Fibroblast of lung (primary cell): ENCODE results near the gene KCNQ4. TPM values are rescaled to one million over a fixed set of nuclear protein-coding genes. Genes with fewer than 3 reads are reported as not detected.

Experiments
- DNase-seq, 2 donors: peaks; one replicate each; pipeline versions ENCODE4 v3.0.0 to v3.0.0-alpha.2; 2010; ENCODE audit warnings: low read depth in 2 of 2
- H2AFZ ChIP-seq: 2 replicates; pipeline ENCODE4 v1.5.1; 2012; ENCODE audit warnings: low read length, control low read depth, inconsistent platforms
- H3K27ac ChIP-seq: 2 replicates; pipeline ENCODE4 v1.5.1; 2011; ENCODE audit warnings: low read length, control low read depth; ENCODE audit not compliant: insufficient read depth
- H3K27me3 ChIP-seq: 2 replicates; pipeline ENCODE4 v1.5.1; 2011; ENCODE audit warnings: mild to moderate bottlenecking, low read length; ENCODE audit not compliant: control insufficient read depth, insufficient read depth
- H3K36me3 ChIP-seq: 2 replicates; pipeline ENCODE4 v1.5.1; 2011; ENCODE audit warnings: low read length; ENCODE audit not compliant: control insufficient read depth, insufficient read depth
- H3K4me1 ChIP-seq: 2 replicates; pipeline ENCODE4 v1.5.1; 2011; ENCODE audit warnings: low read length; ENCODE audit not compliant: control insufficient read depth, insufficient read depth; ENCODE audit errors: extremely low read depth
- H3K4me2 ChIP-seq: 2 replicates; pipeline ENCODE4 v1.5.1; 2011; ENCODE audit warnings: low read length, control low read depth; ENCODE audit not compliant: insufficient read depth; ENCODE audit errors: extremely low read depth
- H3K4me3 ChIP-seq, 4 experiments: fragments of 200-600 bp in 1 of 4; sonication (generic) in 1 of 4; replicated peaks in 1 of 4; 2 replicates each; pipeline ENCODE4 v1.5.1; 2011 to 2016; ENCODE audit warnings: low read length in 4 of 4, low read depth in 3 of 4, mild to moderate bottlenecking in 3 of 4, control low read depth in 2 of 4, inconsistent platforms in 1 of 4, mixed read lengths in 1 of 4; ENCODE audit not compliant: insufficient read depth in 1 of 4; ENCODE audit errors: control extremely low read depth in 1 of 4
- H3K79me2 ChIP-seq: 2 replicates; pipeline ENCODE4 v1.5.1; 2012; ENCODE audit warnings: mild to moderate bottlenecking, low read length, inconsistent platforms; ENCODE audit not compliant: control insufficient read depth, insufficient read depth
- H3K9ac ChIP-seq: 2 replicates; pipeline ENCODE4 v1.5.1; 2011; ENCODE audit warnings: mild to moderate bottlenecking, low read length, control low read depth; ENCODE audit not compliant: insufficient read depth
- H3K9me3 ChIP-seq: 2 replicates; pipeline ENCODE4 v1.5.1; 2012; ENCODE audit warnings: low read depth, low read length; ENCODE audit not compliant: control insufficient read depth, insufficient read depth
- H4K20me1 ChIP-seq: 2 replicates; pipeline ENCODE4 v1.5.1; 2011; ENCODE audit warnings: low read length; ENCODE audit not compliant: control insufficient read depth, insufficient read depth; ENCODE audit errors: extremely low read depth
- EZH2 ChIP-seq: IDR thresholded peaks from 2 replicates; pipeline ENCODE4 v1.5.1; 2012; ENCODE audit warnings: low read length, control low read depth, mild to moderate bottlenecking; ENCODE audit errors: missing control alignments
- polyA plus RNA-seq, 2 donors: library from polyadenylated mRNA; depleted of rRNA in 1 of 2; stranded (reverse) in 1 of 2; unstranded in 1 of 2; fragments of >200 nt; gene quantifications; 2 replicates each; pipeline ENCODE4 v1.2.1, GENCODE V29; 2011 to 2012; ENCODE audit warnings: missing spikeins in 1 of 2
- total RNA-seq: library from RNA; depleted of rRNA; stranded (reverse); fragments of >200 nt; gene quantifications from 2 replicates; pipeline ENCODE4 v1.2.1, GENCODE V29; 2014
- TF ChIP-seq, protein P1 (sequence below), 2 donors: IDR thresholded peaks in 1 of 2; conservative IDR thresholded peaks in 1 of 2; 1 replicate in 1 of 2; 2 replicates in 1 of 2; pipeline ENCODE4 v1.5.1; 2011 to 2012; ENCODE audit warnings: low read length in 2 of 2, control low read depth in 1 of 2, inconsistent platforms in 1 of 2, low read depth in 1 of 2, mild to moderate bottlenecking in 1 of 2

KCNQ4 gene
- total and polyA plus RNA-seq, 2 donors (not counting 1 experiment from before 2014, with no cell fraction given), result under 0.01 to 0.03 TPM

GRCh38 chr1:40856116-40856515 is 72.5 kb downstream of the KCNQ4 start:
- Histone ChIP-seq H3K27me3 (peaks cover 2% of the 10 kb centered on the region), H2AFZ (no peak overlapping the region), H3K9ac (no peak overlapping the region), H4K20me1 (no peaks in the 10 kb centered on the region), H3K4me3 (no peak overlapping the region), H3K4me2 (no peak overlapping the region), H3K9me3 (no peaks in the 10 kb centered on the region), H3K79me2 (no peaks in the 10 kb centered on the region), H3K36me3 (no peaks in the 10 kb centered on the region), H3K27ac (no peak overlapping the region), H3K4me1 (no peaks in the 10 kb centered on the region)
- no peak for DNase-seq
- no peak for TF ChIP-seq EZH2
- TF ChIP-seq, protein P1, sequence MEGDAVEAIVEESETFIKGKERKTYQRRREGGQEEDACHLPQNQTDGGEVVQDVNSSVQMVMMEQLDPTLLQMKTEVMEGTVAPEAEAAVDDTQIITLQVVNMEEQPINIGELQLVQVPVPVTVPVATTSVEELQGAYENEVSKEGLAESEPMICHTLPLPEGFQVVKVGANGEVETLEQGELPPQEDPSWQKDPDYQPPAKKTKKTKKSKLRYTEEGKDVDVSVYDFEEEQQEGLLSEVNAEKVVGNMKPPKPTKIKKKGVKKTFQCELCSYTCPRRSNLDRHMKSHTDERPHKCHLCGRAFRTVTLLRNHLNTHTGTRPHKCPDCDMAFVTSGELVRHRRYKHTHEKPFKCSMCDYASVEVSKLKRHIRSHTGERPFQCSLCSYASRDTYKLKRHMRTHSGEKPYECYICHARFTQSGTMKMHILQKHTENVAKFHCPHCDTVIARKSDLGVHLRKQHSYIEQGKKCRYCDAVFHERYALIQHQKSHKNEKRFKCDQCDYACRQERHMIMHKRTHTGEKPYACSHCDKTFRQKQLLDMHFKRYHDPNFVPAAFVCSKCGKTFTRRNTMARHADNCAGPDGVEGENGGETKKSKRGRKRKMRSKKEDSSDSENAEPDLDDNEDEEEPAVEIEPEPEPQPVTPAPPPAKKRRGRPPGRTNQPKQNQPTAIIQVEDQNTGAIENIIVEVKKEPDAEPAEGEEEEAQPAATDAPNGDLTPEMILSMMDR (conservative IDR thresholded peaks at IDR 0.05 in 1 of 2, IDR thresholded peaks at IDR 0.05 in 1 of 2; ENCODE audit: low read depth in 1 of 2, low read length in 2 of 2), result no peak

DNA sequence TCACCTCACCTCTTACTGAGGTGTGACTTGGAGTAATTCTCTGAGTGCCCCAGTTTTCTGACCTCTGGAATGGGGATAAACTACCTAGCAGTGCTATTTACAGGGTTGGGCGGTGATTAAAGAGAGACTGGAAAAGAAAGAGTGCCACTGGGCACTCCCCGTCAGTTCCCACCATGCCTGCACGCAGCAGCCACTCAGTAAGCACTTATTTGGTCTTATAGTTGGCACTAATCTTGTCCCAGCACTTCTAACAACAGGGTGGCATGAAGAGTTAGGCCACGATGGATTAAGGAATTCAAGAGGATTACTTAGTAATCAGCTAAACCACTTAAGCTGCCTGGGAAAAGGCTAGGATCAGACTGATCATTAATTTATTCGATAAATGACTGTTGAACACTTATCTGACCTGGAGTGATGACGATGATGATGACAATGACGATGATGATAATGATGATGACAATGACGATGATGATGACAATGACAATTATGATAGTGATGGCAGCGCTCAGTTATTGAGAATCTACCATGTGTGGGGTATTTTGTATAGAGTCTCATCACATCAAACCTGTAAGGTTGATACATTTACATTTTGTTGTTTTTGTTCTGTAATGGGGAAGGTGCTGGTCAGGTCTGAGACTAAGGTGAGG is 73.2 kb downstream of the KCNQ4 start:
- no peaks in the 10 kb centered on the region for H3K9me3 ChIP-seq
- H3K4me1 ChIP-seq, result no peaks in the 10 kb centered on the region
- DNase-seq, result no peak
- no peak overlapping the region for H3K4me2 ChIP-seq
- TF ChIP-seq EZH2, result no peak
- TF ChIP-seq, protein P1 (conservative IDR thresholded peaks at IDR 0.05 in 1 of 2, IDR thresholded peaks at IDR 0.05 in 1 of 2; ENCODE audit: low read depth in 1 of 2, low read length in 2 of 2), result no peak
- no peaks in the 10 kb centered on the region for H4K20me1 ChIP-seq
- no peak overlapping the region for H3K27ac ChIP-seq
- H3K9ac ChIP-seq, result no peak overlapping the region
- peaks cover 2% of the 10 kb centered on the region for H3K27me3 ChIP-seq
- H3K4me3 ChIP-seq, result no peak overlapping the region
- H2AFZ ChIP-seq, result no peak overlapping the region
- no peaks in the 10 kb centered on the region for H3K36me3 ChIP-seq
- no peaks in the 10 kb centered on the region for H3K79me2 ChIP-seq

DNA sequence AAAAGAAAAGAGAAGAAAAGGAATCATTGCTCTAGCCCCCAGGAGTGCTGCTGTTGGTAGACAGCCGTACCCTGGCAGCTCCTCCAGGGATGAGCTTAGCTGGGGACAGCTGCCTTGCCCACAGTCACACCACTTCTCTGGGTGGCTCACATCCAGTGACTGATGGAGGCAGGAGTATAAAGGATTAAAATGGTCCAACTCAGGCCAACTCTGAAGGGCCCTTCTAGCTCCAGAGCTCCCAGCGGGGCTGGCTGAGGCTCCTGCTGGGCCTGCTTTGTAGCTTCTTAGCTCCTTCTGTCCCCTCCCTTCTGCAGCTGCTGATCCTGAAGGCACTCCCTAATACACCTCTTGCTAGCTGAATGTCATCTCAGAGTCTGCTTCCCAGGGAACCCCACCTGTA is 74.2 kb downstream of the KCNQ4 start:
- H3K4me2 ChIP-seq, result no peak overlapping the region
- H4K20me1 ChIP-seq, result no peaks in the 10 kb centered on the region
- no peak overlapping the region for H3K9ac ChIP-seq
- H2AFZ ChIP-seq, result no peak overlapping the region
- no peaks in the 10 kb centered on the region for H3K4me1 ChIP-seq
- no peaks in the 10 kb centered on the region for H3K79me2 ChIP-seq
- H3K36me3 ChIP-seq, result no peaks in the 10 kb centered on the region
- no peak for DNase-seq
- TF ChIP-seq, protein P1 (conservative IDR thresholded peaks at IDR 0.05 in 1 of 2, IDR thresholded peaks at IDR 0.05 in 1 of 2; ENCODE audit: low read depth in 1 of 2, low read length in 2 of 2), result no peak
- no peak for TF ChIP-seq EZH2
- H3K4me3 ChIP-seq, result no peak overlapping the region
- no peak overlapping the region for H3K27ac ChIP-seq
- no peaks in the 10 kb centered on the region for H3K9me3 ChIP-seq
- peaks cover 2% of the 10 kb centered on the region for H3K27me3 ChIP-seq
